ENCODE data around the gene C3orf20.

- no peak for TF ChIP-seq CTCF (conservative IDR thresholded peaks at IDR 0.05; ENCODE audit: low read depth, low read length)
- TF ChIP-seq POLR2A (IDR thresholded peaks at IDR 0.05; ENCODE audit: low read depth, low read length) = no peak
- TF ChIP-seq RAD21 (IDR thresholded peaks at IDR 0.05; ENCODE audit: low read length) = no peak
- no peak for TF ChIP-seq FOS (IDR thresholded peaks at IDR 0.05; ENCODE audit: low read depth, low read length)
Observed at GRCh38 chr3:14764331-14765059, 89.6 kb downstream of the C3orf20 start.
